ENCODE data around the gene USP37.

Gene USP37

GRCh38 chr2:218568190-218569037 lies at the start of gene USP37, which contains the start of gene CNOT9:
USP37 (minus strand) TSS chr2:218568351; CDS start chr2:218558653, 9,698 bp downstream.
CNOT9 (plus strand) TSS chr2:218568839; CDS start chr2:218568955, 116 bp downstream.
- no peak for TF ChIP-seq CTCF (IDR thresholded peaks at IDR 0.05)

- TF ChIP-seq CTCF (IDR thresholded peaks at IDR 0.05) = no peak
Observed at GRCh38 chr2:218615868-218616315, 47.7 kb upstream of the USP37 start.

GRCh38 chr2:218607436-218608115 lies 39.4 kb upstream of the USP37 start, which contains the start of gene PLCD4:
PLCD4 (plus strand) TSS chr2:218607899; CDS start chr2:218615740, 7,841 bp downstream.
- TF ChIP-seq CTCF (IDR thresholded peaks at IDR 0.05) = no peak

GRCh38 chr2:218605432-218605831 lies 37.3 kb upstream of the USP37 start:
- no peak for TF ChIP-seq CTCF (IDR thresholded peaks at IDR 0.05)

GRCh38 chr2:218585541-218585940 lies 17.4 kb upstream of the USP37 start:
- TF ChIP-seq CTCF (IDR thresholded peaks at IDR 0.05) = no peak

- no peak for TF ChIP-seq CTCF (IDR thresholded peaks at IDR 0.05)
Observed at GRCh38 chr2:218583983-218584850, 16.1 kb upstream of the USP37 start.

- no peak for TF ChIP-seq CTCF (IDR thresholded peaks at IDR 0.05)
Observed at GRCh38 chr2:218582076-218582475, 13.9 kb upstream of the USP37 start.
